ENCODE data around the gene TP53I3.
"Not testable (repeated sequence)": the region's sequence is repeated elsewhere in the genome, so short reads cannot be mapped to it uniquely, and the experiment has no call there.

Gene TP53I3

GRCh38 chr2:24045511-24046508 is 38.8 kb downstream of the TP53I3 start:
- ChIA-PET CTCF (interaction anchor here (0.6 kb wide), 2 partner anchors 105 to 119 kb away, joined by 3 to 5 read pairs; partner anchors contain the start of gene ATAD2B), POLR2A (ENCODE audit: low non-redundant PET) (no interaction called here)
- no peak for TF ChIP-seq CTCF (conservative IDR thresholded peaks at IDR 0.05; ENCODE audit: low read depth)
- no peak for DNase-seq (ENCODE audit: low spot score)
- H3K27ac ChIP-seq, result no peak overlapping the region

- CTCF ChIA-PET; DNase-seq (ENCODE audit: low spot score); H3K27ac ChIP-seq: not testable (repeated sequence)
- POLR2A ChIA-PET (ENCODE audit: low non-redundant PET), result interaction anchor here (0.7 kb wide), 1 partner anchor 68 kb away, joined by 7 read pairs; no protein-coding TSS in a partner anchor
These were observed 41.5 kb downstream of the TP53I3 start for GRCh38 chr2:24043133-24043532.

DNA sequence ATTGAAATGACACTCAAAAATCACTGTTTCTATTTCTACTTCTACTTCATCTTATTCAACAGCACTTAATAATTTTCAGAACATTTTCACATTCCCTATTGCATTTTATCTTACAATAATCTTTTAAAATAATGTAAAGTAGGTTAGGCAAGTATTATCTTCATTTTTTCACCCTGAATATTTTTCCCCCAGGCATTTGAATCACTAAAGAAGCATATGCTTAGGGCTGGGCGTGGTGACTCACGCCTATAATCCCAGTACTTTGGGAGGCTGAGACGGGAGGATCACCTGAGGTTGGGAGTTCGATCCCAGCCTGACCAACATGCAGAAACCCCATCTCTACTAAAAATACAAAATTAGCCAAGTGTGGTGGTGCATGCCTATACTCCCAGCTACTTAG is 44.1 kb downstream of the TP53I3 start:
- DNase-seq (ENCODE audit: low spot score), result no peak
- TF ChIP-seq CTCF (conservative IDR thresholded peaks at IDR 0.05; ENCODE audit: low read depth), result no peak
- H3K27ac ChIP-seq, result no peak overlapping the region
- CTCF ChIA-PET, result interaction anchor here (0.6 kb wide), 1 partner anchor 15 kb away, joined by 3 read pairs; no protein-coding TSS in a partner anchor
- POLR2A ChIA-PET (ENCODE audit: low non-redundant PET), result no interaction called here

GRCh38 chr2:24038786-24039499 is 45.7 kb downstream of the TP53I3 start:
- no peak overlapping the region for H3K27ac ChIP-seq
- ChIA-PET CTCF (no interaction called here), POLR2A (ENCODE audit: low non-redundant PET) (no interaction called here)
- no peak for TF ChIP-seq CTCF (conservative IDR thresholded peaks at IDR 0.05; ENCODE audit: low read depth)
- DNase-seq (ENCODE audit: low spot score), result no peak
